GM12878 (cell line): ENCODE results near the gene ACTMAP. TPM values are rescaled to one million over a fixed set of nuclear protein-coding genes. Genes with fewer than 3 reads are reported as not detected.
A peak's percentile ranks its signal among the peaks of the same experiment; 100 is the strongest.

ENCODE experiments used
- ATF7 ChIP-seq: fragments of 450-650 bp; IDR thresholded peaks from 2 replicates; pipeline ENCODE4 v1.6.1; 2016; ENCODE audit warnings: low read depth, mild to moderate bottlenecking
- EZH2 ChIP-seq: IDR thresholded peaks from 2 replicates; pipeline ENCODE4 v1.6.1; 2012; ENCODE audit warnings: low read depth, mild to moderate bottlenecking, control low read depth, inconsistent platforms, low read length, borderline replicate concordance; ENCODE audit not compliant: control insufficient read depth
- KDM1A ChIP-seq: fragments of 200-600 bp; sonication (generic); IDR thresholded peaks from 2 replicates; pipeline ENCODE4 v1.6.1; 2016; ENCODE audit warnings: borderline replicate concordance
- NR2F1 ChIP-seq: fragments of 450-650 bp; conservative IDR thresholded peaks from 2 replicates; pipeline ENCODE4 v1.6.1; 2017; ENCODE audit warnings: mild to moderate bottlenecking
- PAX8 ChIP-seq: fragments of 450-650 bp; IDR thresholded peaks from 2 replicates; pipeline ENCODE4 v1.6.1; 2017; ENCODE audit warnings: mild to moderate bottlenecking, moderate library complexity
- POLR2AphosphoS5 ChIP-seq: IDR thresholded peaks from 2 replicates; pipeline ENCODE4 v1.6.1; 2011; ENCODE audit warnings: mild to moderate bottlenecking, low read length, inconsistent platforms
- SMC3 ChIP-seq: IDR thresholded peaks from 2 replicates; pipeline ENCODE4 v1.6.1; 2011; ENCODE audit warnings: low read length, improper control_type of control experiment, borderline replicate concordance
- STAT3 ChIP-seq: IDR thresholded peaks from 2 replicates; pipeline ENCODE4 v1.6.1; 2011; ENCODE audit warnings: low read depth, low read length, improper control_type of control experiment
- polyA plus RNA-seq, 11 experiments: library from polyadenylated mRNA; depleted of rRNA in 4 of 11; unstranded in 6 of 11; stranded (reverse) in 5 of 11; fragments of >200 nt; fragmentation: Nextera tagmentation in 4 of 11; fragmentation: Illumina TruSeq in 1 of 11; extraction: Ambion mirVana in 4 of 11; extraction: Trizol in 1 of 11; gene quantifications; 1 replicate in 1 of 11; 2 replicates in 10 of 11; pipeline versions ENCODE4 v1.2.1 to v1.2.3, GENCODE V29; 2011 to 2016; ENCODE audit warnings: inconsistent platforms in 2 of 11, missing spikeins in 2 of 11, low read depth in 1 of 11
- total RNA-seq, 4 experiments: library from RNA; depleted of rRNA in 3 of 4; stranded (reverse); fragments of >200 nt in 3 of 4; fragmentation: Illumina TruSeq in 1 of 4; extraction: Trizol in 1 of 4; gene quantifications; 2 replicates each; pipeline versions ENCODE4 v1.2.1 to v1.2.3, GENCODE V29; 2013 to 2021
- TF ChIP-seq, protein P1 (sequence below): fragments of 450-650 bp; formaldehyde crosslinking; IDR thresholded peaks from 2 replicates; pipeline ENCODE4 v1.4.0; 2020; ENCODE audit warnings: mild to moderate bottlenecking, moderate library complexity
- TF ChIP-seq, protein P2 (sequence below): fragments of 450-650 bp; IDR thresholded peaks from 2 replicates; pipeline ENCODE4 v1.6.1; 2018; ENCODE audit warnings: borderline replicate concordance, mild to moderate bottlenecking; ENCODE audit not compliant: partially characterized antibody
- TF ChIP-seq, protein P3 (sequence below): IDR thresholded peaks from 2 replicates; pipeline ENCODE4 v1.6.1; 2012; ENCODE audit warnings: low read length, inconsistent platforms
- TF ChIP-seq, protein P4 (sequence below): fragments of 450-650 bp; IDR thresholded peaks from 2 replicates; pipeline ENCODE4 v1.6.1; 2017; ENCODE audit warnings: mild to moderate bottlenecking, moderate library complexity
- TF ChIP-seq, protein P5 (sequence below): IDR thresholded peaks from 2 replicates; pipeline ENCODE4 v1.6.1; 2012; ENCODE audit warnings: mild to moderate bottlenecking, low read depth, low read length

The ACTMAP gene
- total and polyA plus RNA-seq, 10 of the 15 experiments (the other 5 are each of a cell fraction or from before 2014, with no cell fraction given) = 3.0 to 26.2 (median 11.1) TPM

DNA sequence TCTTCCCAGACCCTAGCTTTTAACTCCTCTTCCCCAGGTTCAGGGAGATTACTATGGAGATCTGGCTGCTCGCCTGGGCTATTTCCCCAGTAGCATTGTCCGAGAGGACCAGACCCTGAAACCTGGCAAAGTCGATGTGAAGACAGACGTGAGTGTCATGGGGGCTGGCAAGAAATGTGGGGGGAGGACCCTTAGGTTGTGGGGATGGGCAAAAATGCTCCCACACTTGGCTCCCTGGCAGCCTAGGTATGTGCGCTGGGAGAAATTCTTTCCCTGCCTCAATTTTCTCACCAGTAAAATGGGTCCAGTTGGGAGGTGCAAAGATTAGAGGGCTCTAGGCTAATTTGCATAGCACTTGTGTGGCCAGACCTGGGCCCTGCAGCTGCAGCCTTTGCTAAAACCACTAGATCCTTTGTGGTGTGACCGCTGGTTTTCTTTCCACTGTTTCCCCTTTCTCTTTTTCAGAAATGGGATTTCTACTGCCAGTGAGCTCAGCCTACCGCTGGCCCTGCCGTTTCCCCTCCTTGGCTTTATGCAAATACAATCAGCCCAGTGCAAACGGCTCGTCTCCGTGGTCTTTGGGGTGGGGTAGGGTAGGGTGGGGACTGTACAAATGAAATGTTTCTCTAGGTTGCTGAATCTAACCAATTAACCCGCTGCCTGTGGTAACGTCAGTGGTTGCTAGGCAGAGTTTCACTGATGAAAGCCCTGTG lies 26.8 kb upstream of the ACTMAP start (continued):
- TF ChIP-seq, protein P1, sequence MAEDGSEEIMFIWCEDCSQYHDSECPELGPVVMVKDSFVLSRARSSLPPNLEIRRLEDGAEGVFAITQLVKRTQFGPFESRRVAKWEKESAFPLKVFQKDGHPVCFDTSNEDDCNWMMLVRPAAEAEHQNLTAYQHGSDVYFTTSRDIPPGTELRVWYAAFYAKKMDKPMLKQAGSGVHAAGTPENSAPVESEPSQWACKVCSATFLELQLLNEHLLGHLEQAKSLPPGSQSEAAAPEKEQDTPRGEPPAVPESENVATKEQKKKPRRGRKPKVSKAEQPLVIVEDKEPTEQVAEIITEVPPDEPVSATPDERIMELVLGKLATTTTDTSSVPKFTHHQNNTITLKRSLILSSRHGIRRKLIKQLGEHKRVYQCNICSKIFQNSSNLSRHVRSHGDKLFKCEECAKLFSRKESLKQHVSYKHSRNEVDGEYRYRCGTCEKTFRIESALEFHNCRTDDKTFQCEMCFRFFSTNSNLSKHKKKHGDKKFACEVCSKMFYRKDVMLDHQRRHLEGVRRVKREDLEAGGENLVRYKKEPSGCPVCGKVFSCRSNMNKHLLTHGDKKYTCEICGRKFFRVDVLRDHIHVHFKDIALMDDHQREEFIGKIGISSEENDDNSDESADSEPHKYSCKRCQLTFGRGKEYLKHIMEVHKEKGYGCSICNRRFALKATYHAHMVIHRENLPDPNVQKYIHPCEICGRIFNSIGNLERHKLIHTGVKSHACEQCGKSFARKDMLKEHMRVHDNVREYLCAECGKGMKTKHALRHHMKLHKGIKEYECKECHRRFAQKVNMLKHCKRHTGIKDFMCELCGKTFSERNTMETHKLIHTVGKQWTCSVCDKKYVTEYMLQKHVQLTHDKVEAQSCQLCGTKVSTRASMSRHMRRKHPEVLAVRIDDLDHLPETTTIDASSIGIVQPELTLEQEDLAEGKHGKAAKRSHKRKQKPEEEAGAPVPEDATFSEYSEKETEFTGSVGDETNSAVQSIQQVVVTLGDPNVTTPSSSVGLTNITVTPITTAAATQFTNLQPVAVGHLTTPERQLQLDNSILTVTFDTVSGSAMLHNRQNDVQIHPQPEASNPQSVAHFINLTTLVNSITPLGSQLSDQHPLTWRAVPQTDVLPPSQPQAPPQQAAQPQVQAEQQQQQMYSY = no peak
- TF ChIP-seq PAX8 (no peak), KDM1A (no peak), SMC3 (no peak), POLR2AphosphoS5 (no peak), ATF7 (peak; percentile 71), NR2F1 (peak; percentile 83; the same call in 1 of the 2 replicates), STAT3 (no peak), EZH2 (no peak)
- TF ChIP-seq, protein P2, sequence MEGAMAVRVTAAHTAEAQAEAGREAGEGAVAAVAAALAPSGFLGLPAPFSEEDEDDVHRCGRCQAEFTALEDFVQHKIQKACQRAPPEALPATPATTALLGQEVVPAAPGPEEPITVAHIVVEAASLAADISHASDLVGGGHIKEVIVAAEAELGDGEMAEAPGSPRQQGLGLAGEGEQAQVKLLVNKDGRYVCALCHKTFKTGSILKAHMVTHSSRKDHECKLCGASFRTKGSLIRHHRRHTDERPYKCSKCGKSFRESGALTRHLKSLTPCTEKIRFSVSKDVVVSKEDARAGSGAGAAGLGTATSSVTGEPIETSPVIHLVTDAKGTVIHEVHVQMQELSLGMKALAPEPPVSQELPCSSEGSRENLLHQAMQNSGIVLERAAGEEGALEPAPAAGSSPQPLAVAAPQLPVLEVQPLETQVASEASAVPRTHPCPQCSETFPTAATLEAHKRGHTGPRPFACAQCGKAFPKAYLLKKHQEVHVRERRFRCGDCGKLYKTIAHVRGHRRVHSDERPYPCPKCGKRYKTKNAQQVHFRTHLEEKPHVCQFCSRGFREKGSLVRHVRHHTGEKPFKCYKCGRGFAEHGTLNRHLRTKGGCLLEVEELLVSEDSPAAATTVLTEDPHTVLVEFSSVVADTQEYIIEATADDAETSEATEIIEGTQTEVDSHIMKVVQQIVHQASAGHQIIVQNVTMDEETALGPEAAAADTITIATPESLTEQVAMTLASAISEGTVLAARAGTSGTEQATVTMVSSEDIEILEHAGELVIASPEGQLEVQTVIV = no peak
- TF ChIP-seq, protein P3, sequence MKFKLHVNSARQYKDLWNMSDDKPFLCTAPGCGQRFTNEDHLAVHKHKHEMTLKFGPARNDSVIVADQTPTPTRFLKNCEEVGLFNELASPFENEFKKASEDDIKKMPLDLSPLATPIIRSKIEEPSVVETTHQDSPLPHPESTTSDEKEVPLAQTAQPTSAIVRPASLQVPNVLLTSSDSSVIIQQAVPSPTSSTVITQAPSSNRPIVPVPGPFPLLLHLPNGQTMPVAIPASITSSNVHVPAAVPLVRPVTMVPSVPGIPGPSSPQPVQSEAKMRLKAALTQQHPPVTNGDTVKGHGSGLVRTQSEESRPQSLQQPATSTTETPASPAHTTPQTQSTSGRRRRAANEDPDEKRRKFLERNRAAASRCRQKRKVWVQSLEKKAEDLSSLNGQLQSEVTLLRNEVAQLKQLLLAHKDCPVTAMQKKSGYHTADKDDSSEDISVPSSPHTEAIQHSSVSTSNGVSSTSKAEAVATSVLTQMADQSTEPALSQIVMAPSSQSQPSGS = peak; percentile 94
- TF ChIP-seq, protein P4, sequence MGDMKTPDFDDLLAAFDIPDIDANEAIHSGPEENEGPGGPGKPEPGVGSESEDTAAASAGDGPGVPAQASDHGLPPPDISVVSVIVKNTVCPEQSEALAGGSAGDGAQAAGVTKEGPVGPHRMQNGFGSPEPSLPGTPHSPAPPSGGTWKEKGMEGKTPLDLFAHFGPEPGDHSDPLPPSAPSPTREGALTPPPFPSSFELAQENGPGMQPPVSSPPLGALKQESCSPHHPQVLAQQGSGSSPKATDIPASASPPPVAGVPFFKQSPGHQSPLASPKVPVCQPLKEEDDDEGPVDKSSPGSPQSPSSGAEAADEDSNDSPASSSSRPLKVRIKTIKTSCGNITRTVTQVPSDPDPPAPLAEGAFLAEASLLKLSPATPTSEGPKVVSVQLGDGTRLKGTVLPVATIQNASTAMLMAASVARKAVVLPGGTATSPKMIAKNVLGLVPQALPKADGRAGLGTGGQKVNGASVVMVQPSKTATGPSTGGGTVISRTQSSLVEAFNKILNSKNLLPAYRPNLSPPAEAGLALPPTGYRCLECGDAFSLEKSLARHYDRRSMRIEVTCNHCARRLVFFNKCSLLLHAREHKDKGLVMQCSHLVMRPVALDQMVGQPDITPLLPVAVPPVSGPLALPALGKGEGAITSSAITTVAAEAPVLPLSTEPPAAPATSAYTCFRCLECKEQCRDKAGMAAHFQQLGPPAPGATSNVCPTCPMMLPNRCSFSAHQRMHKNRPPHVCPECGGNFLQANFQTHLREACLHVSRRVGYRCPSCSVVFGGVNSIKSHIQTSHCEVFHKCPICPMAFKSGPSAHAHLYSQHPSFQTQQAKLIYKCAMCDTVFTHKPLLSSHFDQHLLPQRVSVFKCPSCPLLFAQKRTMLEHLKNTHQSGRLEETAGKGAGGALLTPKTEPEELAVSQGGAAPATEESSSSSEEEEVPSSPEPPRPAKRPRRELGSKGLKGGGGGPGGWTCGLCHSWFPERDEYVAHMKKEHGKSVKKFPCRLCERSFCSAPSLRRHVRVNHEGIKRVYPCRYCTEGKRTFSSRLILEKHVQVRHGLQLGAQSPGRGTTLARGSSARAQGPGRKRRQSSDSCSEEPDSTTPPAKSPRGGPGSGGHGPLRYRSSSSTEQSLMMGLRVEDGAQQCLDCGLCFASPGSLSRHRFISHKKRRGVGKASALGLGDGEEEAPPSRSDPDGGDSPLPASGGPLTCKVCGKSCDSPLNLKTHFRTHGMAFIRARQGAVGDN = no peak
- TF ChIP-seq, protein P5, sequence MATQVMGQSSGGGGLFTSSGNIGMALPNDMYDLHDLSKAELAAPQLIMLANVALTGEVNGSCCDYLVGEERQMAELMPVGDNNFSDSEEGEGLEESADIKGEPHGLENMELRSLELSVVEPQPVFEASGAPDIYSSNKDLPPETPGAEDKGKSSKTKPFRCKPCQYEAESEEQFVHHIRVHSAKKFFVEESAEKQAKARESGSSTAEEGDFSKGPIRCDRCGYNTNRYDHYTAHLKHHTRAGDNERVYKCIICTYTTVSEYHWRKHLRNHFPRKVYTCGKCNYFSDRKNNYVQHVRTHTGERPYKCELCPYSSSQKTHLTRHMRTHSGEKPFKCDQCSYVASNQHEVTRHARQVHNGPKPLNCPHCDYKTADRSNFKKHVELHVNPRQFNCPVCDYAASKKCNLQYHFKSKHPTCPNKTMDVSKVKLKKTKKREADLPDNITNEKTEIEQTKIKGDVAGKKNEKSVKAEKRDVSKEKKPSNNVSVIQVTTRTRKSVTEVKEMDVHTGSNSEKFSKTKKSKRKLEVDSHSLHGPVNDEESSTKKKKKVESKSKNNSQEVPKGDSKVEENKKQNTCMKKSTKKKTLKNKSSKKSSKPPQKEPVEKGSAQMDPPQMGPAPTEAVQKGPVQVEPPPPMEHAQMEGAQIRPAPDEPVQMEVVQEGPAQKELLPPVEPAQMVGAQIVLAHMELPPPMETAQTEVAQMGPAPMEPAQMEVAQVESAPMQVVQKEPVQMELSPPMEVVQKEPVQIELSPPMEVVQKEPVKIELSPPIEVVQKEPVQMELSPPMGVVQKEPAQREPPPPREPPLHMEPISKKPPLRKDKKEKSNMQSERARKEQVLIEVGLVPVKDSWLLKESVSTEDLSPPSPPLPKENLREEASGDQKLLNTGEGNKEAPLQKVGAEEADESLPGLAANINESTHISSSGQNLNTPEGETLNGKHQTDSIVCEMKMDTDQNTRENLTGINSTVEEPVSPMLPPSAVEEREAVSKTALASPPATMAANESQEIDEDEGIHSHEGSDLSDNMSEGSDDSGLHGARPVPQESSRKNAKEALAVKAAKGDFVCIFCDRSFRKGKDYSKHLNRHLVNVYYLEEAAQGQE = no peak
